Activated naive CD4-positive, alpha-beta T cell treated with anti-CD3 and anti-CD28 coated beads, Interleukin-2, amount 50 U/mL, for 72 hours (primary cell): Measurements from ENCODE around the gene FBXO36. TPM values are rescaled to one million over a fixed set of nuclear protein-coding genes. Genes with fewer than 3 reads are reported as not detected.
"Not testable (repeated sequence)": the region's sequence is repeated elsewhere in the genome, so short reads cannot be mapped to it uniquely, and the experiment has no call there.

ENCODE experiments used
- ATAC-seq, 2 donors: fragments of 150-1000 bp; cut with Tn5 transposase; 2 replicates each; pipeline ENCODE4 v1.10.0; 2021; ENCODE audit warnings: mild to moderate bottlenecking in 2 of 2, moderate library complexity in 2 of 2
- DNase-seq, 2 donors: peaks; one replicate each; pipeline ENCODE4 v3.0.0; 2021 to 2022; ENCODE audit warnings: low spot score in 2 of 2
- H3K27ac Mint-ChIP-seq, 2 donors: one replicate each; pipeline ENCODE4 v1.8.0; 2022; ENCODE audit warnings: mild to moderate bottlenecking in 2 of 2, mixed read lengths in 2 of 2
- H3K36me3 Mint-ChIP-seq, 2 donors: one replicate each; pipeline ENCODE4 v1.8.0; 2022; ENCODE audit warnings: mixed read lengths in 2 of 2
- H3K9me3 Mint-ChIP-seq, 2 donors: one replicate each; pipeline ENCODE4 v1.8.0; 2022; ENCODE audit warnings: mixed read lengths in 2 of 2
- total RNA-seq, 2 donors: library from RNA; stranded (reverse); gene quantifications; one replicate each; pipeline ENCODE4 v1.2.3, GENCODE V29; 2022

The FBXO36 gene, protein sequence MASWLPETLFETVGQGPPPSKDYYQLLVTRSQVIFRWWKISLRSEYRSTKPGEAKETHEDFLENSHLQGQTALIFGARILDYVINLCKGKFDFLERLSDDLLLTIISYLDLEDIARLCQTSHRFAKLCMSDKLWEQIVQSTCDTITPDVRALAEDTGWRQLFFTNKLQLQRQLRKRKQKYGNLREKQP
- 1 to 10 TPM in 1 of 2 donors, under 1 TPM in 1; 0.91 to 1.3 TPM for total RNA-seq

- peak; percentile 70 to 73 for ATAC-seq
- peak in 1 of 2 donors; percentile 90 for DNase-seq
- Mint-ChIP-seq H3K36me3 (peaks cover 21 to 36% of the 10 kb centered on the region in 2 donors), H3K27ac (peak within 1 kb of the TSS; percentile 99 to 100), H3K9me3 (no peaks in the 10 kb centered on the region)
These were observed at the start of gene FBXO36 for GRCh38 chr2:229922449-229923386. FBXO36 (plus strand) TSS chr2:229922503; CDS start chr2:229922514, 11 bp downstream.

- DNase-seq: no peak
- ATAC-seq: no peak
- H3K9me3 Mint-ChIP-seq: no peaks in the 10 kb centered on the region
- H3K36me3 Mint-ChIP-seq: peaks cover 14 to 38% of the 10 kb centered on the region in 2 donors
- H3K27ac Mint-ChIP-seq: no peak overlapping the region
These were observed 49.2 kb upstream of the FBXO36 start for GRCh38 chr2:229873123-229873581.

- Mint-ChIP-seq H3K9me3 (no peaks in the 10 kb centered on the region), H3K36me3 (peaks cover 15 to 33% of the 10 kb centered on the region in 2 donors), H3K27ac (no peak overlapping the region)
- DNase-seq (no peak), ATAC-seq (no peak)
These were observed 47.7 kb upstream of the FBXO36 start for GRCh38 chr2:229874647-229875046.

DNA sequence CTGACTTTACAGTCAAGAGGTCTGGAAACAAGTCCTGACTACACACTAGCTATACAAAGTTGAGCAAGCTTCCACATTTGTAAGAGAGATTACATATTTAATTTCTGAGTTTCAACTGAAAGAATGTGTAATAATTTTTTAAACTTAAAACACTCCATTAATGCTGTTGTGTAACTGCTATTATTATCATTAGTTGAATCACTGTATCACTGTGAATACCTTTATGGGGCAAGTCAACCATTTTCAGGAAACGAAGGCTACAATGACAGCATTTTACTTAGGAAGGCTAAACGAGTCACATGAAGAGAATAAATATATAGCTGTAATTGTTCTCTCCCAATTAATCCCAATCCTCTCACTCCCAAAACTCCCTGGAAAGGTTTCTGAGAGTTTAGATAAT is 46.8 kb upstream of the FBXO36 start:
- Mint-ChIP-seq H3K9me3 (no peaks in the 10 kb centered on the region), H3K27ac (no peak overlapping the region), H3K36me3 (peaks cover 7 to 24% of the 10 kb centered on the region in 2 donors)
- no peak for ATAC-seq
- no peak for DNase-seq

- no peak overlapping the region for H3K27ac Mint-ChIP-seq
- ATAC-seq: no peak
- peaks cover 7% of the 10 kb centered on the region in 2 donors for H3K36me3 Mint-ChIP-seq
These were observed 42.9 kb upstream of the FBXO36 start for GRCh38 chr2:229879191-229879950.

DNA sequence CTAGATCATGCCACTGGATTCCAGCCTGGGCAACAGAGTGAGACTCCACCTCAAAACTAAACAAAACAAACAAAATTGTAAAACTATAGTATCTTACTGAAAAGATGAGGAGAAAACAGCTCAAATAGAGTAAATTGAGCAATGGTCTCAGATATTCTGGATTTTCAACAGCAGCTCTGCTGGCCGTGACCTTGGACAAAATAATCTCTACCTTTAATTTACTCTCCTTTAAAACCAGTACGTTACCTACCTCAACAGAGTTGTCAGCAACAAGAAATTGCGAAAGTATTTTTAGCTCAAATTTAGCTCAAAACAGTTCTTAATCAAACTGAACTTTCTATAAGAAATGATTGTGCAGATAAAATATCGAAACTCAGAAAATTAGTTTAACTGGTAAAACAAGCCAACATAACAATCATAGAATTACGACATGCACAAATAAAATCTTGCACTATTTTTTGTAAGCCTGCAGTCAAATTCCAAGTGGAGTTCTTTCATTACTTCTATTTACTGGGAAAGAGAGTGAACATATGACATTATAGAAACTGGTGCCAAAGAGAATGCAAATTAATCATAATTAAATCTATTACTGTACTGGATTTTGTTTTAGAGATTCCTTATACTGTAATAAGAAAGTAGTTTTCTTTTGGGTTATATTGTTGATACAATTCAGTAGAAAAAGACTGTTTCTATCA is 41.3 kb upstream of the FBXO36 start:
- Mint-ChIP-seq H3K9me3 (no peaks in the 10 kb centered on the region), H3K36me3 (peaks cover 7% of the 10 kb centered on the region in 2 donors), H3K27ac (no peak overlapping the region)
- ATAC-seq: no peak
- no peak for DNase-seq

More at GRCh38 chr2:229879191-229879950, 42.9 kb upstream of the FBXO36 start:
- DNase-seq: no peak
- H3K9me3 Mint-ChIP-seq: no peaks in the 10 kb centered on the region

DNA sequence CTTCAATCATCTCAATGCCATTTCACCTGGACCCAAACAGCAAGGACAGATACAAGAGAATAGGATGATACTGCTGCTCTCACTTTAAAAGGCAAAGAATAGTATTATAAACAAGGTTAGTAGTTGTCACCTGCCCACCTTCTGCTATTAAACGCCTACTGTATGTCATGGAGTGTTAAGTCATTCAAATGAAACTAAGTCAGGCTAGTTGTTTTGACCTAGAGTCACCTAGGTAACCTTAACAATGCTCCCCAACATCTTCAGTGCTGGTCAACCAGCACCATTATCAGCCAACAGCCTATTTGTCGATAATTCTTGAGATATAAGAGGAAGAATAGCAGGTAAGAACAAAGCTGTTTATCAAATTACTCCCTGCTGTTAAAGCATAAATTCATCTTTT is 39.7 kb upstream of the FBXO36 start:
- DNase-seq (no peak), ATAC-seq (no peak)
- Mint-ChIP-seq H3K36me3 (peaks cover 7% of the 10 kb centered on the region in 2 donors), H3K27ac (no peak overlapping the region), H3K9me3 (no peaks in the 10 kb centered on the region)

- Mint-ChIP-seq H3K27ac (no peak overlapping the region), H3K36me3 (peaks cover 5 to 7% of the 10 kb centered on the region in 2 donors), H3K9me3 (no peaks in the 10 kb centered on the region)
- ATAC-seq (peak; percentile 31 to 92), DNase-seq (no peak)
These were observed 37.3 kb upstream of the FBXO36 start for GRCh38 chr2:229884775-229885699.

DNA sequence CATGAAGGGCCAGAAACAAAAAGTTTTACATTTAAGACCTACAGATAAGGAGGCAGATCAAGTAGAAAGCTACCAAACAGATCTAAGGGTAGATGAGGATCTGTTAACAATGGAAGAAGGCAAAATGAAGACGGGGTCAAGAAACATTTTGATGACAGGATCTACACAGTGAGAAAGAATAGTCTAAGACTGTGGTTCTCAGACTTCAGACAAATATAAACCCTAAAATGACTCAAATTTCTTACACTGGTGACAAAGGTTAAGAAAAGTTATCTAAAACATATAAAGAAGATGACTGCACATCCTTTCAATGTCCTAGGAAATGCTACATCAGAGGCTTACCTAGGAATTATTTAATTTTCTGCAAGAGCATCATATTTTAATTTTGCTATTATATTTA is 34.9 kb upstream of the FBXO36 start:
- H3K36me3 Mint-ChIP-seq: peaks cover 5 to 7% of the 10 kb centered on the region in 2 donors
- DNase-seq (no peak), ATAC-seq (peak in 1 of 2 donors; percentile 62)
- H3K27ac Mint-ChIP-seq: no peak overlapping the region
- no peaks in the 10 kb centered on the region for H3K9me3 Mint-ChIP-seq

DNA sequence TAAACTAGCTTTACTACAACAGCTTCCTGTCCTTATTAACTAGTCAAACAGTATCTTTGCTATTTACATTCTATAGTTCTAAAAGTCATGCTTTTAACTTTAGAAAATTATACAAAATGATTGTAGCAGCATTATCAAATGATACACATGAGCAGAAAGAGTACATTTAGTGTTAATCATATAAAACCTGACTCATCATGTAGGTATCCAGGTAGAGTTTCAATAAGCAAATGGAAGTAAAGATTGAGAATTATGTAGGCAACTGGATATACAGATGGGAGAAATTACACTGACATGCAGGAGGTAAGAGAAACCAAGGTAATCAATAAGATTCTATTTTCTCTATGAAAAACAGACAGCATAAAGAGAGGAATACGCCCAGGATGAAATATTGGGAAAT is 34.3 kb upstream of the FBXO36 start:
- Mint-ChIP-seq H3K27ac (peak overlapping the region in 1 of 2 donors; percentile 6), H3K36me3 (peaks cover 5 to 7% of the 10 kb centered on the region in 2 donors), H3K9me3 (no peaks in the 10 kb centered on the region)
- no peak for DNase-seq
- no peak for ATAC-seq

GRCh38 chr2:229889023-229889422 is 33.3 kb upstream of the FBXO36 start:
- Mint-ChIP-seq H3K36me3 (peaks cover 5 to 7% of the 10 kb centered on the region in 2 donors), H3K27ac (no peak overlapping the region), H3K9me3 (no peaks in the 10 kb centered on the region)
- no peak for ATAC-seq
- no peak for DNase-seq

GRCh38 chr2:229896857-229897256 is 25.4 kb upstream of the FBXO36 start:
- ATAC-seq (no peak), DNase-seq (no peak)
- Mint-ChIP-seq H3K36me3 (peaks cover 0 to 5% of the 10 kb centered on the region in 2 donors), H3K27ac (no peak overlapping the region), H3K9me3 (no peaks in the 10 kb centered on the region)

DNA sequence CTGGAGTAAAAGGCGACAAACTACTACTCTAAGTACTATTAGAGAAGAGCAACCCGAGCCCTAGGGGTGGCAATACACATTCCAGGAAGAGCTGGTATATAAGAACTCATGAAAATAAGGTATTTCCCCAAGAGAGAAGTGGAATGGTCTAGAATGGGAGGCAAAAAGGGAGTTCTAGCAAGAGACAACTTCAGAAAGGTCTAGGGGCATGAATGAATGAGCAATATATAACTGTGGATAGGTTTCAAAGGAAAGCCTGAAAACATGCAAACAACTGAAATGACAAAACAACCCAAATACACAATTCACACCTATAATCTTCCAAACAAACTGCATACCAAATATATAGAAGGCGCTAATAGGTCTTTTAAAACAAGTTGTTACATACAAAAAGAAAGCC is 22.7 kb upstream of the FBXO36 start:
- Mint-ChIP-seq H3K9me3 (no peaks in the 10 kb centered on the region), H3K36me3 (peaks cover 7 to 20% of the 10 kb centered on the region in 2 donors), H3K27ac (no peak overlapping the region)
- DNase-seq (no peak), ATAC-seq (peak in 1 of 2 donors; percentile 66)

GRCh38 chr2:229900012-229900411 is 22.3 kb upstream of the FBXO36 start:
- peak in 1 of 2 donors; percentile 86 for ATAC-seq
- H3K36me3 Mint-ChIP-seq: peaks cover 7 to 22% of the 10 kb centered on the region in 2 donors

GRCh38 chr2:229900514-229900913 is 21.8 kb upstream of the FBXO36 start:
- H3K27ac Mint-ChIP-seq, H3K9me3 Mint-ChIP-seq: not testable (repeated sequence)
- H3K36me3 Mint-ChIP-seq: peaks cover 7 to 27% of the 10 kb centered on the region in 2 donors
- DNase-seq: peak in 1 of 2 donors; percentile 11
- peak in 1 of 2 donors; percentile 60 for ATAC-seq

More at GRCh38 chr2:229900012-229900411, 22.3 kb upstream of the FBXO36 start:
- DNase-seq: no peak
- H3K27ac Mint-ChIP-seq: no peak overlapping the region
- H3K9me3 Mint-ChIP-seq: no peaks in the 10 kb centered on the region
